CD4-positive, CD25-positive, alpha-beta regulatory T cell (primary cell): ENCODE results near the gene MICB. TPM values are rescaled to one million over a fixed set of nuclear protein-coding genes. Genes with fewer than 3 reads are reported as not detected.
A peak's percentile ranks its signal among the peaks of the same experiment; 100 is the strongest.

Experiments used
- ATAC-seq, 2 donors: fragments of 150-1000 bp; cut with Tn5 transposase; one replicate each; pipeline ENCODE4 v1.10.0; 2021; ENCODE audit warnings: low read depth in 2 of 2, moderate number of reproducible peaks in 2 of 2, moderate library complexity in 1 of 2
- DNase-seq, 3 donors: peaks; one replicate each; pipeline versions ENCODE4 v3.0.0 to v3.0.0-alpha.2; 2012 to 2022; ENCODE audit warnings: mixed read lengths in 1 of 3
- H3K27ac ChIP-seq: one replicate; pipeline ENCODE4 v1.7.0; 2013; ENCODE audit warnings: mild to moderate bottlenecking, low read length; ENCODE audit not compliant: insufficient read depth, poor library complexity, severe bottlenecking
- H3K27me3 ChIP-seq: one replicate; pipeline ENCODE4 v1.7.0; 2013; ENCODE audit warnings: low read length; ENCODE audit not compliant: control insufficient read depth, insufficient read depth
- H3K36me3 ChIP-seq: one replicate; pipeline ENCODE4 v1.7.0; 2013; ENCODE audit warnings: mild to moderate bottlenecking, low read length, moderate library complexity; ENCODE audit not compliant: control insufficient read depth, insufficient read depth
- H3K4me1 ChIP-seq: 2 replicates; pipeline ENCODE4 v1.7.0; 2013; ENCODE audit warnings: mild to moderate bottlenecking, low read length; ENCODE audit not compliant: insufficient read depth, control insufficient read depth, poor library complexity, severe bottlenecking
- H3K4me3 ChIP-seq: one replicate; pipeline ENCODE4 v1.7.0; 2013; ENCODE audit warnings: low read depth, mild to moderate bottlenecking, low read length, moderate library complexity
- H3K9me3 ChIP-seq, 2 experiments: 1 replicate in 1 of 2; 2 replicates in 1 of 2; pipeline ENCODE4 v1.7.0; 2013; ENCODE audit warnings: low read length in 2 of 2, mild to moderate bottlenecking in 1 of 2, moderate library complexity in 1 of 2; ENCODE audit not compliant: control insufficient read depth in 2 of 2
- H3K27ac Mint-ChIP-seq, 3 donors: one replicate each; pipeline ENCODE4 v1.8.0; 2020 to 2022; ENCODE audit warnings: mild to moderate bottlenecking in 3 of 3, mixed read lengths in 3 of 3, moderate library complexity in 2 of 3
- H3K27me3 Mint-ChIP-seq: one replicate; pipeline ENCODE4 v1.8.0; 2022; ENCODE audit warnings: mild to moderate bottlenecking, mixed read lengths
- H3K36me3 Mint-ChIP-seq: one replicate; pipeline ENCODE4 v1.8.0; 2020; ENCODE audit warnings: mixed read lengths
- H3K4me1 Mint-ChIP-seq, 4 donors: one replicate each; pipeline ENCODE4 v1.8.0; 2020 to 2022; ENCODE audit warnings: mixed read lengths in 4 of 4, mild to moderate bottlenecking in 1 of 4
- H3K4me3 Mint-ChIP-seq, 4 donors: one replicate each; pipeline ENCODE4 v1.8.0; 2020 to 2022; ENCODE audit warnings: mild to moderate bottlenecking in 4 of 4, mixed read lengths in 4 of 4, moderate library complexity in 3 of 4
- H3K9me3 Mint-ChIP-seq, 7 donors: one replicate each; pipeline ENCODE4 v1.8.0; 2020 to 2022; ENCODE audit warnings: mixed read lengths in 7 of 7, mild to moderate bottlenecking in 3 of 7, moderate library complexity in 2 of 7
- polyA plus RNA-seq, 4 donors: library from polyadenylated mRNA; unstranded; fragments of 300-500 nt; fragmentation: Illumina TruSeq; gene quantifications; one replicate each; pipeline ENCODE4 v1.2.3, GENCODE V29; 2021
- total RNA-seq: library from RNA; stranded (reverse); gene quantifications from one replicate; pipeline ENCODE4 v1.2.3, GENCODE V29; 2022

The MICB gene
- total and polyA plus RNA-seq, 5 donors from 2014 or later = 7.8 to 22.0 (median 12.4) TPM

DNA sequence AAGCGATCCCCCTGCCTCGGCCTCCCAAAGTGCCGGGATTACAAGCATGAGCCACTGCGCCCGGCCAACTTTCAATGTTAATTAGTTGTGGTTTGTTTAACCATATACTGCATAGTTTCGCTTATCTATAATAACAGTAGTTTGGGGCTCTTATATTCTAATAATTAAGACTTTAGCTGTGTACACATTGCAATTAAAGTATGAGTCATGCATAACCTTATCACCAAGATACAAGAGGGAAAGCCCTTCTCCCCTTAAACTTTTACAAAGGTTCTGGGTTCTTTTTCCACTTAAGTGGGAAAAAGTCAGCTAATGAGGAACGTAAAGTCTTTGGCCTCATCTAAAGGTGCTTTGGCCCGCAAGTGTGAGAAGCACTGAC lies 27.6 kb downstream of the MICB start:
- Mint-ChIP-seq H3K36me3 (peaks cover 4% of the 10 kb centered on the region), H3K27ac (no peak overlapping the region), H3K27me3 (peaks cover 5% of the 10 kb centered on the region), H3K4me1 (peaks cover 0 to 3% (median 1%) of the 10 kb centered on the region in 4 donors), H3K9me3 (no peaks in the 10 kb centered on the region), H3K4me3 (no peak overlapping the region)
- no peaks in the 10 kb centered on the region for H3K9me3 ChIP-seq
- peaks cover 2% of the 10 kb centered on the region for H3K27me3 ChIP-seq
- H3K27ac ChIP-seq = no peak overlapping the region
- DNase-seq = no peak
- no peak overlapping the region for H3K4me3 ChIP-seq
- peaks cover 8% of the 10 kb centered on the region for H3K36me3 ChIP-seq
- ATAC-seq = no peak
- H3K4me1 ChIP-seq = no peaks in the 10 kb centered on the region

DNA sequence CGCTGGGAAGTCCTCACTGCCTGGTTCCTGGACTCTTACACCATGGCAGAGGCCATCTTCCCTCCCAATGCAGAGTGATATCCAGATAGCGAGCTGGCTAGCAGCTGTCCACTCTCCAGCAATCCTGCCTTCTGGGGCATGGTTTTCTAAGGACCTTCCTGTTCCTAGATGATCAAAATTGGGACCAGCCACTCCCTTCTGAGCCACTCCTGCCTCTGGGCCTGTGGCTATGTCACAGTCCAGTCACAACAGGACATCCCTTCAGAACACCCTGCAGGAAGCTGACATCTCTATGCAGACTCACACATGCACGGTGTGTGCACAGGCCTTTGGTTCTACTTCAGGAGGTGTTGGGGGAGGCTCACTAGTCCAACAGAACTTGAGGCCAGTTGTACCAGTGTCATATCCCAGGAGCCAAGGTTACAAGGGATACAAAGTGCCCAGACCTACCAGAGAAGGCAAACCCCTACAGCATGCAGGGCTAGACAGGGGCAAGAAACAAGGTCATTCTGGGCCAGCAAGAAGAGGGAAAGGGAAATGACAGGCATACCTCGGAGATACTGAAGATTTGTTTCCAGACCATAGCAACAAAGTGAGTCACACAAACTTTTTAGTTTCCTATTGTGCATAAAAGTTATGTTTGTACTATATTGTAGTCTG lies 28.1 kb downstream of the MICB start:
- Mint-ChIP-seq H3K36me3 (peaks cover 7% of the 10 kb centered on the region), H3K9me3 (no peaks in the 10 kb centered on the region), H3K4me1 (peaks cover 0 to 6% (median 2%) of the 10 kb centered on the region in 4 donors), H3K27ac (peak overlapping the region in 1 of 3 donors; percentile 20), H3K27me3 (peaks cover 5% of the 10 kb centered on the region), H3K4me3 (no peak overlapping the region)
- H3K27me3 ChIP-seq = peaks cover 2% of the 10 kb centered on the region
- no peak overlapping the region for H3K4me3 ChIP-seq
- H3K9me3 ChIP-seq = no peaks in the 10 kb centered on the region
- H3K4me1 ChIP-seq = no peaks in the 10 kb centered on the region
- no peak for DNase-seq
- H3K36me3 ChIP-seq = peaks cover 13% of the 10 kb centered on the region
- no peak for ATAC-seq
- no peak overlapping the region for H3K27ac ChIP-seq

DNA sequence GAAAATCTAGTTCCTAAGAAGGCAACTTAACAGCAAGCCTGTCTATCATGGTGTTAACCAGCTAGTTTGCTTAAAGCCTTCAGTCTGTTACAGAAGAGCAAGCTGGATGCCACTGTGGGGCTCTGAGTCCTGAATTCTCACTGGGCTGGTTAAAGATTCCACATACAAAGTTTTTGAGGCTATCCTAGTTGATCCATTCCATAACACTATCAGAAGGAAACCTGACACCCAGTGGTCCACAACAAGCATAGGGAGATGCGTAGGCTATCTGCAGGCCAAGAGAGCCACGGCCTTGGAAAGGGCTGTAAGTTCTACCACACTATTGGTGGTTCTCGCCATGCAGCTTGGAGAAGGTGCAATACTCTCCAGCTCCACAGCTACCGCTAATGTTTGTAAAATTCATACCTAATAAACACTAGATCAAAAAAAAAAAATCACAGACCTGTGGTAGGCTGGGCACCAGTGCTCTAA lies 30.4 kb downstream of the MICB start:
- Mint-ChIP-seq H3K27me3 (no peaks in the 10 kb centered on the region), H3K4me3 (no peak overlapping the region), H3K4me1 (peaks cover 4 to 19% (median 8%) of the 10 kb centered on the region in 4 donors)

DNA sequence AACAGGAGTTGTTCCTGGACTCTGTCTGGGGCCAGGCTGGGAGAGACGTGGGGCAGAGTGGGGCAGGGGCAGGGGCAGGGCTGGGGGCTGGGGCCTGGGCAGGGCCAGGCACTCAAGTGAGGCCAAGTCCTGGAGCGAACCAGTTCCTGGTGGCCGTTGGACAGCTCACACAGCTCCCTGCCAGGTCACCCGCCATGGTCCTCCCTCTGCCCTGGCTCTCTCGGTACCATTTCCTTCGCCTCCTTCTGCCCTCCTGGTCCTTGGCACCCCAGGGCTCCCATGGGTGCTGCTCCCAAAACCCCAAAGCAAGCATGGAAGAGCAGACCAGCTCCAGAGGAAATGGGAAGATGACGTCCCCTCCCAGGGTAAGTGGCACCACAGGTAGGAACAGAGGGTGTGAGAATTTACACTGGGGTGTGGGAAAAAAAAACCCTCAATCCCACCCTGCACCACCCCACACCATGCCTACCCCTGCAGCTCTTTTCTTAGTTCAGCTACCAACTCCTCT lies 30.9 kb downstream of the MICB start, which contains the start of gene MCCD1:
TSS of gene MCCD1 (plus strand) at position 142 of the 508 bp plus-strand sequence. CDS start at position 195, 53 bp downstream.
- H3K36me3 Mint-ChIP-seq = peaks cover 21% of the 10 kb centered on the region
- peaks cover 7 to 20% (median 11%) of the 10 kb centered on the region in 4 donors for H3K4me1 Mint-ChIP-seq
- no peaks in the 10 kb centered on the region for H3K27me3 ChIP-seq
- no peak within 1 kb of the TSS for H3K4me3 Mint-ChIP-seq
- no peak within 1 kb of the TSS for H3K27ac ChIP-seq
- no peaks in the 10 kb centered on the region for H3K9me3 ChIP-seq
- no peak within 1 kb of the TSS for H3K4me3 ChIP-seq
- no peaks in the 10 kb centered on the region for H3K4me1 ChIP-seq
- ATAC-seq = peak; percentile 4 to 22
- no peaks in the 10 kb centered on the region for H3K27me3 Mint-ChIP-seq
- H3K9me3 Mint-ChIP-seq = no peaks in the 10 kb centered on the region
- H3K27ac Mint-ChIP-seq = peak within 1 kb of the TSS in 2 of 3 donors; percentile 26 to 65
- H3K36me3 ChIP-seq = peaks cover 40% of the 10 kb centered on the region
- DNase-seq = no peak

More for the DNA sequence above, 30.4 kb downstream of the MICB start:
- Mint-ChIP-seq H3K9me3 (no peaks in the 10 kb centered on the region), H3K36me3 (peaks cover 17% of the 10 kb centered on the region), H3K27ac (peak overlapping the region in 2 of 3 donors; percentile 26 to 65)
- H3K27me3 ChIP-seq = no peaks in the 10 kb centered on the region
- ATAC-seq (peak; percentile 15 to 22), DNase-seq (no peak)
- H3K9me3 ChIP-seq = no peaks in the 10 kb centered on the region
- peaks cover 35% of the 10 kb centered on the region for H3K36me3 ChIP-seq
- H3K4me1 ChIP-seq = no peaks in the 10 kb centered on the region
- H3K27ac ChIP-seq = no peak overlapping the region
- no peak overlapping the region for H3K4me3 ChIP-seq

DNA sequence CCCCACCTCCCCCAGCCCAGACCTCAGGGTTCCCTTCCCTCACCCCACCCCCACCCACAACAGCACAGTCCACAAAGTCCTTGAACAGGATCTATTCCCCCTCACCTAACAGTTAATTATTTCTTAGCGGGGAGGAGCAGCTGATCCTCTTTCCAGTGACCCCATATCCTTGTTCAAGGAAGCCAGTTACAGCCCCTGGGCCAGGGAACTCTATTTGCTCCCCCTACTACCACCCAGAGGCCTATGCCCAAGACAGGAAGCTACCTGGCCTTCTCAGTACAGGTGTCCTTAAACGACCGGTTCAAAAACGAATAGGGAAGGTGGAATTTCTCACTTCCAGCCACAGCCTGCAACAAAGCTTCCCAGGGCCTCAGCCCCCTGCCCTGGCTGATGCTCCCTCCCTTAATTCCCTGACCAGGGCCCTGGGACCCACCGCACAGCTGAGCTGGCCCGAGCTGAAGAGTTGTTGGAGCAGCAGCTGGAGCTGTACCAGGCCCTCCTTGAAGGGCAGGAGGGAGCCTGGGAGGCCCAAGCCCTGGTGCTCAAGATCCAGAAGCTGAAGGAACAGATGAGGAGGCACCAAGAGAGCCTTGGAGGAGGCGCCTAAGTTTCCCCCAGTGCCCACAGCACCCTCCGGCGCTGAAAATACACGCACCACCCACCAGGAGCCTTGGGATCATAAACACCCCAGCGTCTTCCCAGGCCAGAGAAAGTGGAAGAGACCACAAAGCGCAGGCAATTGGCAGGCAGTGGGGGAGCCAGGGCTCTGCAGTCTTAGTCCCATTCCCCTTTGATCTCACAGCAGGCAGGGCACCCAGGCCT lies 31.6 kb downstream of the MICB start:
- Mint-ChIP-seq H3K9me3 (no peaks in the 10 kb centered on the region), H3K27me3 (no peaks in the 10 kb centered on the region), H3K36me3 (peaks cover 24% of the 10 kb centered on the region), H3K4me3 (no peak overlapping the region), H3K27ac (no peak overlapping the region), H3K4me1 (peaks cover 7 to 24% (median 11%) of the 10 kb centered on the region in 4 donors)
- no peaks in the 10 kb centered on the region for H3K4me1 ChIP-seq
- no peaks in the 10 kb centered on the region for H3K27me3 ChIP-seq
- DNase-seq (no peak), ATAC-seq (no peak)
- peaks cover 47% of the 10 kb centered on the region for H3K36me3 ChIP-seq
- no peak overlapping the region for H3K27ac ChIP-seq
- no peak overlapping the region for H3K4me3 ChIP-seq
- no peaks in the 10 kb centered on the region for H3K9me3 ChIP-seq

- Histone ChIP-seq H3K36me3 (peaks cover 58% of the 10 kb centered on the region), H3K9me3 (no peaks in the 10 kb centered on the region), H3K4me3 (no peak overlapping the region), H3K4me1 (no peaks in the 10 kb centered on the region), H3K27me3 (no peaks in the 10 kb centered on the region), H3K27ac (no peak overlapping the region)
- no peaks in the 10 kb centered on the region for H3K27me3 Mint-ChIP-seq
- DNase-seq = no peak
- H3K36me3 Mint-ChIP-seq = peaks cover 35% of the 10 kb centered on the region
- no peak overlapping the region for H3K4me3 Mint-ChIP-seq
- H3K9me3 Mint-ChIP-seq = no peaks in the 10 kb centered on the region
- H3K4me1 Mint-ChIP-seq = peaks cover 7 to 29% (median 15%) of the 10 kb centered on the region in 4 donors
- H3K27ac Mint-ChIP-seq = peak overlapping the region in 1 of 3 donors; percentile 33
- no peak for ATAC-seq
These were observed 32.7 kb downstream of the MICB start for GRCh38 chr6:31530659-31531058.

DNA sequence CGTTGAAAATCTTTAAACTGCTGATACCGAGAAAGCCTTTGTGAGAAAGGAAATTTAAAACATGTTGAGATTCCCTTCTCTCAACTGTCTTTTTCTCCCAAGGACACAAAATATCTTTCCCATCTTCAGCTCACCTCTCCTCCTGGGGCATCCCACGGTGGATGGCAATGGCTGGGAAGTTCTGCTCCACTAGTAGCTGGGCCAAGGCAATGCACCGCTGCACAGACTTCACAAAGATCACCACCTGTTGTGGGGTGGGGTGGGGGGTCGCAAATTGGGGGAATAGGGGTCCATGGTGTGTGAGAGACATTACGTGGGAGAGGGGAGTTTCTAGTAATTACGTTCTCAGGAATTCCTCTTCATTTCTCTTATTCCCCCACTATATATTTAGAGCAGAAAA lies 33.2 kb downstream of the MICB start:
- H3K36me3 Mint-ChIP-seq = peaks cover 40% of the 10 kb centered on the region
- peaks cover 63% of the 10 kb centered on the region for H3K36me3 ChIP-seq
- H3K9me3 ChIP-seq = no peaks in the 10 kb centered on the region
- H3K27ac Mint-ChIP-seq = no peak overlapping the region
- no peak overlapping the region for H3K4me3 ChIP-seq
- no peaks in the 10 kb centered on the region for H3K27me3 ChIP-seq
- H3K4me1 ChIP-seq = no peaks in the 10 kb centered on the region
- peaks cover 7 to 34% (median 20%) of the 10 kb centered on the region in 4 donors for H3K4me1 Mint-ChIP-seq
- DNase-seq = no peak
- no peaks in the 10 kb centered on the region for H3K27me3 Mint-ChIP-seq
- no peak overlapping the region for H3K4me3 Mint-ChIP-seq
- no peak for ATAC-seq
- H3K27ac ChIP-seq = no peak overlapping the region
- no peaks in the 10 kb centered on the region for H3K9me3 Mint-ChIP-seq
